ENCODE results near the gene ENGASE.

Gene ENGASE

DNA sequence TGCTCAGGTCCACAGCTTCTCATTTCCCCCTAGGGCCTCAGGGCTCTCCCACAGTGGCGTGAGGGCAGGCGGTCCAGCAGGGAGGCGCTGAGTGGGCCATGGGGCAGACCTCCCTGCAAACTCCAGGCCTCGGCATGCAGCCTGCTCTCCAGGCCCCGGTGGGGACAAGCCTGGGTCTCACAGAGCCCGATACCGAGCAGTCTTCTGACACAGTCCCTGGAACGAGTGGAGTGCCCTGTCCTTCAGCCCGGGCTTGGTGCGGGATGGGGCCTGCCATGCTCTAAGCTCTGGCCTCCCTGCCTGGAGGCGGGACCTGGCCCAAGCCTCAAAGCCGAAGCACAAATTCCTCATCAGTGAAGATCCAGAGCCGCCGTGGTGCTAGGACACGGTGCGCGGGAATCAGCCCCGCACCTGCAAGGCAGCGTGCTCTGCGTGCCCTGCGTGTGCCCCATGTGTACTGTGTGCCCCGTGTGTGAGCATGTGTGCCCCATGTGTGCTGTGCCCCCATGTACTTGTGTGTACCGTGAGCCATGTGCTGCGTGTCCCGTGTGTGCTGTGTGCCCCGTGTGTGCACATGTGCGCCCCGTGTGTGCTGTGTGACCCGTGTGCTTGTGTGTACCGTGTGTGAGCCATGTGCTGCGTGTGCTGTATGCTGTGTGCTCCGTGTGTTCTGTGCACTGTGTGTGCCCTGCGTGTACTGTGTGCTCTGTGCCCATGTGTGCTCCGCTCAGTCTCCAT is 56.1 kb downstream of the ENGASE start:
- peaks cover 12% of the 10 kb centered on the region; the same call in 1 of the 2 replicates for H3K27me3 ChIP-seq (ENCODE audit: insufficient read depth, low read length)
- no peaks in the 10 kb centered on the region for H3K4me1 ChIP-seq (ENCODE audit: insufficient read depth, low read length, severe bottlenecking)
- H3K9me3 ChIP-seq (ENCODE audit: low read length): no peaks in the 10 kb centered on the region
- no peak overlapping the region for H2AFZ ChIP-seq (ENCODE audit: low read length)
- no peak overlapping the region for H3K27ac ChIP-seq (ENCODE audit: low read depth, low read length, poor library complexity, severe bottlenecking)
- H3K9ac ChIP-seq (ENCODE audit: low read length): no peak overlapping the region
- H3K4me3 ChIP-seq (ENCODE audit: low read depth, low read length, poor library complexity, severe bottlenecking): no peak overlapping the region
- H3K4me2 ChIP-seq (ENCODE audit: low read length): no peak overlapping the region
- no peaks in the 10 kb centered on the region for H4K20me1 ChIP-seq (ENCODE audit: insufficient read depth, low read length)
- no peaks in the 10 kb centered on the region for H3K36me3 ChIP-seq (ENCODE audit: insufficient read depth, low read length)
- no peaks in the 10 kb centered on the region for H3K79me2 ChIP-seq (ENCODE audit: insufficient read depth, low read length)
- no peak for TF ChIP-seq EZH2 (IDR thresholded peaks at IDR 0.05; ENCODE audit: borderline replicate concordance, low read length)
- TF ChIP-seq, protein P1, sequence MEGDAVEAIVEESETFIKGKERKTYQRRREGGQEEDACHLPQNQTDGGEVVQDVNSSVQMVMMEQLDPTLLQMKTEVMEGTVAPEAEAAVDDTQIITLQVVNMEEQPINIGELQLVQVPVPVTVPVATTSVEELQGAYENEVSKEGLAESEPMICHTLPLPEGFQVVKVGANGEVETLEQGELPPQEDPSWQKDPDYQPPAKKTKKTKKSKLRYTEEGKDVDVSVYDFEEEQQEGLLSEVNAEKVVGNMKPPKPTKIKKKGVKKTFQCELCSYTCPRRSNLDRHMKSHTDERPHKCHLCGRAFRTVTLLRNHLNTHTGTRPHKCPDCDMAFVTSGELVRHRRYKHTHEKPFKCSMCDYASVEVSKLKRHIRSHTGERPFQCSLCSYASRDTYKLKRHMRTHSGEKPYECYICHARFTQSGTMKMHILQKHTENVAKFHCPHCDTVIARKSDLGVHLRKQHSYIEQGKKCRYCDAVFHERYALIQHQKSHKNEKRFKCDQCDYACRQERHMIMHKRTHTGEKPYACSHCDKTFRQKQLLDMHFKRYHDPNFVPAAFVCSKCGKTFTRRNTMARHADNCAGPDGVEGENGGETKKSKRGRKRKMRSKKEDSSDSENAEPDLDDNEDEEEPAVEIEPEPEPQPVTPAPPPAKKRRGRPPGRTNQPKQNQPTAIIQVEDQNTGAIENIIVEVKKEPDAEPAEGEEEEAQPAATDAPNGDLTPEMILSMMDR (IDR thresholded peaks at IDR 0.05; ENCODE audit: low read length): no peak
- H3K9me2 ChIP-seq (ENCODE audit: low read depth, low read length): no peaks in the 10 kb centered on the region
- no peaks in the 10 kb centered on the region for H3F3A ChIP-seq (ENCODE audit: insufficient read depth, low read length)

DNA sequence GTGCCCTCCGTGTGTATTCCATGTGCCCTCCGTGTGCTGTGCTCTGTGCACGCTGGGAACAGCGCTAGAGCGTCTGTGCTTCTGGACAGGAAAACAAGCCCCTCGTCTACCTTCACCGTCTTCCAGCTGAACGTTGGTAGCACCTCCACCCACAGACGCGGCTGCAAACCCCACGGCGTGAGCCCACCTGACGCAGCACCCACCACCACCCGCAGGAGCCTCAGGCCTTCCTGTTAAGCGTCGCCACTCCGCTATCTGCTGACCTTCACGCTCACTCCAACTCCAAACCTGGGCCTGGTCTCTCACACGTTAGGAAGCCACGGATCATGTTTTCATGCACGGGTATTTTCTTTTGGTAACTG is 56.6 kb downstream of the ENGASE start:
- Histone ChIP-seq H3K4me3 (ENCODE audit: low read depth, low read length, poor library complexity, severe bottlenecking) (no peak overlapping the region), H3K79me2 (ENCODE audit: insufficient read depth, low read length) (no peaks in the 10 kb centered on the region), H3K4me1 (ENCODE audit: insufficient read depth, low read length, severe bottlenecking) (no peaks in the 10 kb centered on the region), H3K27ac (ENCODE audit: low read depth, low read length, poor library complexity, severe bottlenecking) (no peak overlapping the region), H3K9me3 (ENCODE audit: low read length) (no peaks in the 10 kb centered on the region), H3F3A (ENCODE audit: insufficient read depth, low read length) (no peaks in the 10 kb centered on the region), H4K20me1 (ENCODE audit: insufficient read depth, low read length) (no peaks in the 10 kb centered on the region), H3K9me2 (ENCODE audit: low read depth, low read length) (no peaks in the 10 kb centered on the region), H3K27me3 (ENCODE audit: insufficient read depth, low read length) (peaks cover 12% of the 10 kb centered on the region; the same call in 1 of the 2 replicates), H2AFZ (ENCODE audit: low read length) (no peak overlapping the region), H3K4me2 (ENCODE audit: low read length) (no peak overlapping the region), H3K9ac (ENCODE audit: low read length) (no peak overlapping the region), H3K36me3 (ENCODE audit: insufficient read depth, low read length) (no peaks in the 10 kb centered on the region)
- TF ChIP-seq, protein P1 (IDR thresholded peaks at IDR 0.05; ENCODE audit: low read length): no peak
- no peak for TF ChIP-seq EZH2 (IDR thresholded peaks at IDR 0.05; ENCODE audit: borderline replicate concordance, low read length)

DNA sequence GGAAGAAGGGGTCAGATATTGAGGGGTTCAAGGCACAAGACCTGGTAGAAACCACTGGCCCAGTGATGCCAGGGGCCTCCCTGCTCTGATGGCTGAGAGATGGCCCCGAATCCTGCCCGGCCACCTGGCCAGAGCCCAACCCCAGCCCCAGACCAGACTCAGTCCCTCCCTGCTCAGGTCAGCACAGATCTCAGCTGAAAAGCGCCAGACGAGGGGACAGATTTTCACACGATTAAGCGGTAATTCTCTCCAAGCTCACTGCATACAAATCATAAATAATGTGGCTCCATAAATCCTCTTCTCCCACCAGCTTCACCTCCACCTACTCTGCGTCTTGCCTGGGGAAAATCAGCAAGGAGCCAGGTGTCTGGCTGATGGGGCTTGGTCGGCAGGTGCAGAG is 57.1 kb downstream of the ENGASE start:
- H3K9ac ChIP-seq (ENCODE audit: low read length): no peak overlapping the region
- H2AFZ ChIP-seq (ENCODE audit: low read length): no peak overlapping the region
- no peaks in the 10 kb centered on the region for H3K9me3 ChIP-seq (ENCODE audit: low read length)
- H3K79me2 ChIP-seq (ENCODE audit: insufficient read depth, low read length): no peaks in the 10 kb centered on the region
- no peaks in the 10 kb centered on the region for H3F3A ChIP-seq (ENCODE audit: insufficient read depth, low read length)
- H3K9me2 ChIP-seq (ENCODE audit: low read depth, low read length): no peaks in the 10 kb centered on the region
- no peak overlapping the region for H3K4me2 ChIP-seq (ENCODE audit: low read length)
- H3K36me3 ChIP-seq (ENCODE audit: insufficient read depth, low read length): no peaks in the 10 kb centered on the region
- no peak for TF ChIP-seq EZH2 (IDR thresholded peaks at IDR 0.05; ENCODE audit: borderline replicate concordance, low read length)
- TF ChIP-seq, protein P1 (IDR thresholded peaks at IDR 0.05; ENCODE audit: low read length): no peak
- H3K27me3 ChIP-seq (ENCODE audit: insufficient read depth, low read length): 0 out of 2 replicates have a peak, but pooled peaks cover 11% of the 10 kb centered on the region
- no peaks in the 10 kb centered on the region for H4K20me1 ChIP-seq (ENCODE audit: insufficient read depth, low read length)
- H3K4me1 ChIP-seq (ENCODE audit: insufficient read depth, low read length, severe bottlenecking): no peaks in the 10 kb centered on the region
- H3K4me3 ChIP-seq (ENCODE audit: low read depth, low read length, poor library complexity, severe bottlenecking): no peak overlapping the region
- H3K27ac ChIP-seq (ENCODE audit: low read depth, low read length, poor library complexity, severe bottlenecking): no peak overlapping the region

Measured in OCI-LY1 (cell line).